Skeletal muscle tissue (tissue), 4 donors: ENCODE results near the gene GRM1. TPM values are rescaled to one million over a fixed set of nuclear protein-coding genes. Genes with fewer than 3 reads are reported as not detected.

ENCODE experiments used
- H3K27ac ChIP-seq: one replicate; pipeline ENCODE4 v1.7.0; 2013; ENCODE audit warnings: mild to moderate bottlenecking, low read depth, low read length, inconsistent platforms
- H3K27me3 ChIP-seq, 3 donors: one replicate each; pipeline ENCODE4 v1.7.0; 2013; ENCODE audit warnings: low read length in 3 of 3; ENCODE audit not compliant: control insufficient read depth in 3 of 3, insufficient read depth in 3 of 3
- H3K36me3 ChIP-seq, 3 donors: one replicate each; pipeline ENCODE4 v1.7.0; 2013; ENCODE audit warnings: low read length in 3 of 3; ENCODE audit not compliant: control insufficient read depth in 3 of 3, insufficient read depth in 3 of 3
- H3K4me1 ChIP-seq, 3 donors: one replicate each; pipeline ENCODE4 v1.7.0; 2013; ENCODE audit warnings: low read length in 3 of 3, mild to moderate bottlenecking in 3 of 3; ENCODE audit not compliant: control insufficient read depth in 3 of 3, insufficient read depth in 3 of 3
- H3K4me3 ChIP-seq, 3 donors: one replicate each; pipeline ENCODE4 v1.7.0; 2013; ENCODE audit warnings: low read length in 3 of 3
- H3K9ac ChIP-seq, 3 donors: one replicate each; pipeline ENCODE4 v1.7.0; 2013; ENCODE audit warnings: low read length in 3 of 3, mild to moderate bottlenecking in 3 of 3, moderate library complexity in 2 of 3, low read depth in 1 of 3
- H3K9me3 ChIP-seq, 3 donors: one replicate each; pipeline ENCODE4 v1.7.0; 2013; ENCODE audit warnings: low read length in 3 of 3; ENCODE audit not compliant: control insufficient read depth in 3 of 3
- total RNA-seq: library from RNA; depleted of rRNA; stranded (reverse); fragments of >200 nt; gene quantifications from one replicate; pipeline ENCODE4 v1.2.3, GENCODE V29; 2014
- donor health status: Osteomylitis.

Gene GRM1
- total RNA-seq, 1 donor from 2014 or later: under 0.01 TPM

GRCh38 chr6:146092961-146093686 is 64.3 kb downstream of the GRM1 start:
- no peaks in the 10 kb centered on the region for H3K36me3 ChIP-seq
- no peak overlapping the region for H3K27ac ChIP-seq
- H3K9ac ChIP-seq: no peak overlapping the region
- H3K27me3 ChIP-seq: no peaks in the 10 kb centered on the region
- no peak overlapping the region for H3K4me3 ChIP-seq
- no peaks in the 10 kb centered on the region for H3K4me1 ChIP-seq
- H3K9me3 ChIP-seq: no peaks in the 10 kb centered on the region

- Histone ChIP-seq H3K4me3 (no peak overlapping the region), H3K27ac (no peak overlapping the region), H3K4me1 (no peaks in the 10 kb centered on the region), H3K27me3 (no peaks in the 10 kb centered on the region), H3K9ac (no peak overlapping the region), H3K36me3 (no peaks in the 10 kb centered on the region), H3K9me3 (no peaks in the 10 kb centered on the region)
These were observed 66.6 kb downstream of the GRM1 start for GRCh38 chr6:146095481-146095880.

GRCh38 chr6:146097586-146097985 is 68.7 kb downstream of the GRM1 start:
- Histone ChIP-seq H3K4me3 (no peak overlapping the region), H3K9ac (no peak overlapping the region), H3K27ac (no peak overlapping the region), H3K9me3 (no peaks in the 10 kb centered on the region), H3K4me1 (no peaks in the 10 kb centered on the region), H3K36me3 (no peaks in the 10 kb centered on the region), H3K27me3 (no peaks in the 10 kb centered on the region)

GRCh38 chr6:146100776-146101175 is 71.9 kb downstream of the GRM1 start:
- Histone ChIP-seq H3K36me3 (no peaks in the 10 kb centered on the region), H3K4me3 (no peak overlapping the region), H3K27ac (no peak overlapping the region), H3K9ac (no peak overlapping the region), H3K27me3 (no peaks in the 10 kb centered on the region), H3K9me3 (no peaks in the 10 kb centered on the region), H3K4me1 (no peaks in the 10 kb centered on the region)

GRCh38 chr6:146103416-146104072 is 74.7 kb downstream of the GRM1 start:
- H3K4me1 ChIP-seq: no peaks in the 10 kb centered on the region
- no peaks in the 10 kb centered on the region for H3K9me3 ChIP-seq
- no peaks in the 10 kb centered on the region for H3K36me3 ChIP-seq
- H3K27me3 ChIP-seq: no peaks in the 10 kb centered on the region
- no peak overlapping the region for H3K4me3 ChIP-seq
- H3K27ac ChIP-seq: no peak overlapping the region
- no peak overlapping the region for H3K9ac ChIP-seq

- no peak overlapping the region for H3K9ac ChIP-seq
- no peaks in the 10 kb centered on the region for H3K36me3 ChIP-seq
- no peak overlapping the region for H3K27ac ChIP-seq
- H3K4me1 ChIP-seq: no peaks in the 10 kb centered on the region
- no peaks in the 10 kb centered on the region for H3K9me3 ChIP-seq
- no peak overlapping the region for H3K4me3 ChIP-seq
- no peaks in the 10 kb centered on the region for H3K27me3 ChIP-seq
These were observed 77.7 kb downstream of the GRM1 start for GRCh38 chr6:146106532-146106931.

- H3K27me3 ChIP-seq: no peaks in the 10 kb centered on the region
- no peak overlapping the region for H3K4me3 ChIP-seq
- H3K9me3 ChIP-seq: no peaks in the 10 kb centered on the region
- H3K36me3 ChIP-seq: no peaks in the 10 kb centered on the region
- no peak overlapping the region for H3K27ac ChIP-seq
- no peak overlapping the region for H3K9ac ChIP-seq
- no peaks in the 10 kb centered on the region for H3K4me1 ChIP-seq
These were observed 82.1 kb downstream of the GRM1 start for GRCh38 chr6:146110990-146111389.

- no peak overlapping the region for H3K27ac ChIP-seq
- no peak overlapping the region for H3K4me3 ChIP-seq
- H3K36me3 ChIP-seq: no peaks in the 10 kb centered on the region
- H3K9ac ChIP-seq: no peak overlapping the region
- no peaks in the 10 kb centered on the region for H3K9me3 ChIP-seq
- H3K4me1 ChIP-seq: no peaks in the 10 kb centered on the region
- H3K27me3 ChIP-seq: no peaks in the 10 kb centered on the region
These were observed 83.1 kb downstream of the GRM1 start for GRCh38 chr6:146111881-146112450.

GRCh38 chr6:146113084-146113623 is 84.3 kb downstream of the GRM1 start:
- Histone ChIP-seq H3K9ac (no peak overlapping the region), H3K27me3 (no peaks in the 10 kb centered on the region), H3K36me3 (no peaks in the 10 kb centered on the region), H3K27ac (no peak overlapping the region), H3K4me3 (no peak overlapping the region), H3K4me1 (no peaks in the 10 kb centered on the region), H3K9me3 (no peaks in the 10 kb centered on the region)

GRCh38 chr6:146123616-146124015 is 94.8 kb downstream of the GRM1 start:
- no peak overlapping the region for H3K4me3 ChIP-seq
- no peaks in the 10 kb centered on the region for H3K4me1 ChIP-seq
- H3K27ac ChIP-seq: no peak overlapping the region
- H3K9me3 ChIP-seq: no peaks in the 10 kb centered on the region
- no peak overlapping the region for H3K9ac ChIP-seq
- no peaks in the 10 kb centered on the region for H3K27me3 ChIP-seq
- H3K36me3 ChIP-seq: no peaks in the 10 kb centered on the region
